GDM1 (cell line): ENCODE data around the gene CHSY1.

Experiments
- DNase-seq: peaks from one replicate; lab custom pipeline; 2025; lab: John Stamatoyannopoulos, UW

Gene CHSY1

DNA sequence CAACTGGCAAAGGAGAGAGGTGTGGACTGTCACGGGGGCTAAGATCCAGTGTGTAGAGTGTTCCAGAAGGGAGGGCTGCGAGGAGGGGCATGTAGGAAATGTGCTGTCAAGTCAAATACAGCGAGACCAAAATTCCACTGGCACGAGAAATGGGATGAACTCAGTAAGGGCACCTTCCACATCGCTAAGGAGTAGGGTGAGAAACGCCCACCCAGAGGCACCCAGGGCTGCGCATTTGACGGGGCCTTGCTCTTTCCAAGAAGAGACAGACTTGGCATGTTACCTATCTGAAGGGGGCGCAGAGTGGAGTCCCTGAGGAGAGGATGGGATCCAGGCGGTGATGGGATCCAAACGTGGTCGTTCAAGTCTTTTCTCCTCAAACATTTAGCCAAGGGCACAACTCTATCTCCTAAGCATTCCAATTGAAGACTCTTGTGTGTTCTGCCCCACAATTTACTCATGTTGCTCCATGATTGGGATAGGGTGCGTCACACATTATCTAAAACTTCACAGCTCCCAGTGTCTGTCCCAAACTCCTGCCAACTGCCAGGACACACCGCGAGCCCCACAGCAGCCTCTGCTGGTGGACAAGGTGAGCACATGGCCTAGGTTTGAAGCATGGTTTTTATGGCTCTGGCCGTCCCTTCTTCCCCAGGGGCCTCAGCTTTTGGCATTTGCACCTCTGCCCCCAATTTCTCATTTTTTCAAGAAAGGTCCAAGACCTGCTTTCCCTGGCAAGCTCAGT, 17.8 kb upstream of the CHSY1 start:
- no peak for DNase-seq

GRCh38 chr15:101267320-101268104, 15.7 kb upstream of the CHSY1 start:
- no peak for DNase-seq

- no peak for DNase-seq
Measured at GRCh38 chr15:101266787-101267186, 14.9 kb upstream of the CHSY1 start.

DNA sequence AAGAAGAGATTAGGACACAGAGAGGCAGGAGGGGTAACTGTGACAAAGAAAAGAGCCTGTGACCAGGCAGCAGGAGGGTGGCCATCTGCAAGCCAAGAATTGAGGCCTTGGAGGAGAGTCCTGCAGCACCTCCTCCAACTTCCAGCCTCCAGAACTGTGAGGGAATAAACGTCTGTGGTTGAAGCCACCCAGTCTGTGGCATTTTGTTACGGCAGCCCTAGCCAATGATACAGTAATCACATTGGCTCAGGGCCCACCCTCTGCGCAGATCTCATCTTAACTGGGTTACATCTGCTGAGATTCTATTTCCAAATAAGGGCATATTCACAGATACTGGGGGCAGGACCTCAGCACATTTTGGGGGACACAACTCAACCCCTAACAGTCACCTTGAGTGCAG, 14.2 kb upstream of the CHSY1 start:
- no peak for DNase-seq

GRCh38 chr15:101264911-101265641, 13.2 kb upstream of the CHSY1 start:
- DNase-seq, result no peak

GRCh38 chr15:101264011-101264410, 12.2 kb upstream of the CHSY1 start:
- DNase-seq, result no peak

DNA sequence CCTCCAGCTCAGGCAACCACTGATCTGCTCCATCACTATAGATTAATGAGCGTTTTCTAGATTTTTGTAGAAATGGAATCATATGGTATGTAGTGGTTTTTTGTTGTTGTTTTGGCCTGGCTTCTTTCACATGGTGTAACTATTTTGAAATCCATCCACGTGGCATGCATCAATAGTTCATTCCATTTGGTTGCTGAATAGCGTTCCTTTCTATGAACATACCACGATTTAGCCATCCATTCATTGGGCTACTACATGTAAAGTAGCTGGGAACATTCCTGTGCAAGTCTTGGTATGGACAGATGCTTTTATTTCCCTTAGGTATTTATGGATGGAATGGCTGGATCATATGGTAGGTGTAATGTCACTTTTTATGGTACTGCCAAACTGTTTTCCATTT, 10.7 kb upstream of the CHSY1 start:
- DNase-seq, result no peak

GRCh38 chr15:101258238-101259144, 6.6 kb upstream of the CHSY1 start:
- peak; percentile 55 for DNase-seq

DNA sequence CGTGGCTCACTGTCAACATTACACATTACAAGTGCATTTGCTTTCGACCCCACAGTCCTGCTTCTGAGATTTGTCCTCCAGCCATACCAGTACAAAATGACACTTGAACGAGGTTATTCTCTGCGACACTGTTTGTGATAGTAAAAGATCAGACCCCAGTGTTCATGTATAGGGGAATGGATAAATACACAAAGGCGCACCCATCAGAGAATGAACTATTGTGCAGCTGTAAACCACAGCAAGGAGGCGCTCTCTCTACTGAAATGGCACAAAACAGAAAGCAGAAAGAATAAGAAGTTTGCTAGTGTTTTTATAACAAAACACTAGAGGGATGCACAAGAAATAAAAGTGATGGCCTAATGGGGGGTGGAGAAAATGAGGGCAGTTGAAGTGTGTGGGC, 4.9 kb upstream of the CHSY1 start:
- DNase-seq, result no peak

DNA sequence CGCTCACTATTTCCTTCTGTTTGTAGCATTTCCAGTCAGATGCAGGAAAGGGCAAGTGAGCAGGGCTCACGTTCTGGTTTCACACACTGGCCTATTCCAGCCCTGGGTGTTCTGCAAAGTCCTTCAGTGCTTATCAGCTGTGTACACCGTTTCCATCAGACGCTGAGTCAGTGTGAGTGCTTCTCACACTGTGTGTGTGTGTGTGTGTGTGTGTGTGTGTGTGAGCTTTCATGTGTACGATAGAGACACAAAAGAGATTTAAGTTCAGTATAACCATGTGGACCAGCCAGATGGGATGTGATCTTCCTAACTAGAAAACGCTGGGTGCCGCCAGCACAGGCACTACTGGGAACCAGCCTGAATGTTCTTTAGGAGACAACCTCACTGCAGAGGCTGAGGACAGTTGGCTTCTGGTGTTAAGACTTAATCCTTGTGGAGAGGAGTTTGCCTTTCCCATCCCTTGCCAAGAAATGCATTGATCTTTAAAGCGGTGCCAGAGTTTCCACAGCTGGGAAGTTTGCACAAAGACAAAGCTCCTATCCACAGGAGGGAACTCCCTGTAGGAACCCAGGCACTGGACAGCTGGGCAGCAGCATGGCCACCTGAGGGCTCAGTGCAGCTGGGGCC, 3.9 kb upstream of the CHSY1 start:
- DNase-seq, result peak; percentile 54

GRCh38 chr15:101255051-101255395, 3.2 kb upstream of the CHSY1 start:
- DNase-seq, result no peak

DNA sequence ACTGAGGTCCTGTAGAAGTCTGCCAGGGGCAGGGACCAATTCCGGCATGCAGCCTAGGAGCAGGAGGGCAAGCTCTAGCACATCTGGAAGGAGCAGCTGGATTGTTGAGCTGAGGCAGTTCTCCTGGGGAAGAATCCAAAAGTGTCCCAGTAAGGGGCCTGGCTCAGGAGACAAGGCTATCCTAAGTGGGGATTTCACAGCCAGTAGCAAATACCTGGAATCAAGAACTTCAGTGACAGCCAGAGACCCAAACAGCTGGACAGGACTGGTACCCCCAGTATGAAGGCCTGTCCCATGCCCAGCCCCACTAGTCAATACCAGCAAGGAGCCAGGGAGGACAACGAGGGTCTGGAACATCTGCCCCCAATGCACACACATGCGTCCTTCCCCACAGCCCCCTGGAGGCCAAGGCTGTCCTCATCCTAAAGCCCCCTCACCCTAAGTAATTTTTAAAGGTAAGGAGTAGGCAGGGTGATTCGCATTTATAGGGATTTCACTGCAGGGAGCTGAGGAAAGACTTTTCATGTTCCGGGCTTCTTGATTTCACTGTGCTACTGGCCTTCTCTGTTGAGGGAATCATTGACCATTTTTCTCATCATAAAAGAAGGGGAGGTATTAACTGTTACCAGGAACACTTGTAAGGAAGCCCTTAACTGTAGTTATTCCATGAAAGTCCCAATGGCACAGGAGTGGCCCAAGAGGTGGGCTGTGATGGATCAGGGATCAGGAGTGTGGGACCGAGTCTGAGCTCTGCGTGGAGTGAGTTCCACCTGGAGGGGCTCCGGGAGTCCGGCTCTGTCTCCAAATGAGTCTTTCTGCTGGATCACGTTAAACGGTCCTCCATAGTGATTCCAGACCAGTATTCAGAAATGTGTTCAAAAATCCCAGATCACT, 2.6 kb upstream of the CHSY1 start:
- no peak for DNase-seq

DNA sequence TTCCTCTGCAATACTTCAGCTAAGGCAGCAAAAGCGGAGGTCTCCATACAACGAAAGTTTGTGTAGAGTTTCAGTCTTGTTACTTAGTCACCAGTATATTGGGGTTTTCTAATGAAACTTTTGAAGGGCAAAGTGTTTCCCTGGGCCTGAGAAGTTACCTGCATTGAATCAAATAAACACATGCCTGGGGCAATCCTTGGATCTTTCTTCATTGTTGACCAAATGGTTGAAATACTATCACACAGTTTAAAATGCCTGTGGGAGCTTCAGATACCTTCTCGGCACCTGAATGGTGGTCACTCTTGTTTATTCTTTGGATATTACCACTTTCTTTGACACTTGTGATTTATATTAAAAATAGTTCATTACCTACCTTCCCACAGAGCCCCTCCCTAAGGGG, 988 bp upstream of the CHSY1 start:
- DNase-seq, result no peak

- DNase-seq, result no peak
Measured at GRCh38 chr15:101250873-101251829, 697 bp downstream of the CHSY1 start.

GRCh38 chr15:101250341-101250831, 1.5 kb downstream of the CHSY1 start:
- no peak for DNase-seq

GRCh38 chr15:101248274-101248673, 3.6 kb downstream of the CHSY1 start:
- DNase-seq, result no peak

GRCh38 chr15:101246824-101247745, 4.8 kb downstream of the CHSY1 start:
- no peak for DNase-seq

DNA sequence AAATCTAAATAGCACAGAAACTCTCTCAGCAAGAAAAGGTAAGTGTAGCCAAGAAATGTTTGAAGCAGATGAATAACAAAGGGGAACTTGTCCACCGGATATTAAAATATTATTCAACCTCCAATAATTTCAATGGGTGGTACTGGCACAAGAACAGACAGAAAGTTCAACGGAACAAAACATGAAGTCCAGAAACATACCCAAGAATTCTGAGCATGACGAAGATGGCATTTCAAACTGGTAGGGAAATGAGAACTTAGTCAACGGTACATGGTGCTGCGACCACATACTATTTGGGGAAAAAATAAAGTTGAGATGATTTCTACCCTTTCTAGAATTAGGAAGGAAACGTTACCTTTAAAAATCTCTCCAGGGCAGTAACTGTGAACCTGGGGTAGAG, 5.5 kb downstream of the CHSY1 start:
- no peak for DNase-seq
